ENCODE measurements around the gene ZFAND2B.

DNA sequence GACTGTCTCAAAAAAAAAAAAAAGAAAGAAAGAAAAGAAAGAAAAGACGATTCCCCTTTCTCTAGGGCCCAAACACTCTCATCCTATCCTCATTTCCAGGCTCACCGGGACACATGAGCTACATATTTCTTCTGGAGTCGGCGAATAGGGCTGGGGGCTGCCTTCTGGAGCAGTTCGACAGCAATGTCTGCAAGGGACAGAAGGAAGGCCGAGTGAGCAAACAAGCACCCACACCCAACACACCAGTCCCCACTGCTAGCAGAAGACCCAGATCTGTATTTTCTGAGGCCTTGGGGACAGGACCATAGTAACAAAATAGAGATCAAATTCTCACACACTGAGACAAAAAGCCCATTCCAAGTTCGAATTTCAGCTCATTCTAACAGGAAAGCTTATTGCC is 31.1 kb upstream of the ZFAND2B start:
- TF ChIP-seq, protein P1, sequence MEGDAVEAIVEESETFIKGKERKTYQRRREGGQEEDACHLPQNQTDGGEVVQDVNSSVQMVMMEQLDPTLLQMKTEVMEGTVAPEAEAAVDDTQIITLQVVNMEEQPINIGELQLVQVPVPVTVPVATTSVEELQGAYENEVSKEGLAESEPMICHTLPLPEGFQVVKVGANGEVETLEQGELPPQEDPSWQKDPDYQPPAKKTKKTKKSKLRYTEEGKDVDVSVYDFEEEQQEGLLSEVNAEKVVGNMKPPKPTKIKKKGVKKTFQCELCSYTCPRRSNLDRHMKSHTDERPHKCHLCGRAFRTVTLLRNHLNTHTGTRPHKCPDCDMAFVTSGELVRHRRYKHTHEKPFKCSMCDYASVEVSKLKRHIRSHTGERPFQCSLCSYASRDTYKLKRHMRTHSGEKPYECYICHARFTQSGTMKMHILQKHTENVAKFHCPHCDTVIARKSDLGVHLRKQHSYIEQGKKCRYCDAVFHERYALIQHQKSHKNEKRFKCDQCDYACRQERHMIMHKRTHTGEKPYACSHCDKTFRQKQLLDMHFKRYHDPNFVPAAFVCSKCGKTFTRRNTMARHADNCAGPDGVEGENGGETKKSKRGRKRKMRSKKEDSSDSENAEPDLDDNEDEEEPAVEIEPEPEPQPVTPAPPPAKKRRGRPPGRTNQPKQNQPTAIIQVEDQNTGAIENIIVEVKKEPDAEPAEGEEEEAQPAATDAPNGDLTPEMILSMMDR (IDR thresholded peaks at IDR 0.05; ENCODE audit: poor library complexity) = no peak
- TF ChIP-seq EZH2 (IDR thresholded peaks at IDR 0.05; ENCODE audit: borderline replicate concordance) = no peak
- TF ChIP-seq EZH2phosphoT487 (IDR thresholded peaks at IDR 0.05; ENCODE audit: low read depth, severe bottlenecking, unreplicated experiment) = no peak

All from hepatocyte (in vitro differentiated cells).